HG03558 (cell line): ENCODE measurements around the gene NAALADL2.

ENCODE experiments used
- ATAC-seq: cut with Tn5 transposase; IDR thresholded peaks from one replicate; pipeline ENCODE4 v1.9.1; 2021; ENCODE audit warnings: moderate number of reproducible peaks; ENCODE audit not compliant: unreplicated experiment; ENCODE audit errors: extremely low read depth

NAALADL2 gene

GRCh38 chr3:174958671-174959328, 99.7 kb downstream of the NAALADL2 start:
- ATAC-seq, result no peak

- no peak for ATAC-seq
Measured at GRCh38 chr3:174959556-174960065, 100.5 kb downstream of the NAALADL2 start.

GRCh38 chr3:174960898-174961297, 101.8 kb downstream of the NAALADL2 start:
- ATAC-seq, result no peak

GRCh38 chr3:174973465-174973864, 114.3 kb downstream of the NAALADL2 start:
- no peak for ATAC-seq

- no peak for ATAC-seq
Measured at GRCh38 chr3:174986685-174987084, 127.6 kb downstream of the NAALADL2 start.

GRCh38 chr3:175001091-175001490, 142.0 kb downstream of the NAALADL2 start:
- ATAC-seq, result no peak

GRCh38 chr3:175002732-175003143, 143.6 kb downstream of the NAALADL2 start:
- no peak for ATAC-seq

- ATAC-seq, result no peak
Measured at GRCh38 chr3:175003590-175003989, 144.5 kb downstream of the NAALADL2 start.

GRCh38 chr3:175005193-175005592, 146.1 kb downstream of the NAALADL2 start:
- no peak for ATAC-seq

- ATAC-seq, result no peak
Measured at GRCh38 chr3:175005881-175006280, 146.7 kb downstream of the NAALADL2 start.

- ATAC-seq, result no peak
Measured at GRCh38 chr3:175007306-175007705, 148.2 kb downstream of the NAALADL2 start.

GRCh38 chr3:175009295-175009694, 150.2 kb downstream of the NAALADL2 start:
- no peak for ATAC-seq

- ATAC-seq, result no peak
Measured at GRCh38 chr3:175015056-175015635, 156.0 kb downstream of the NAALADL2 start.

GRCh38 chr3:175018946-175019727, 160.0 kb downstream of the NAALADL2 start:
- no peak for ATAC-seq

GRCh38 chr3:175020101-175020500, 161.0 kb downstream of the NAALADL2 start:
- ATAC-seq, result no peak

GRCh38 chr3:175029828-175030227, 170.7 kb downstream of the NAALADL2 start:
- ATAC-seq, result no peak

- ATAC-seq, result no peak
Measured at GRCh38 chr3:175039875-175040274, 180.7 kb downstream of the NAALADL2 start.

- no peak for ATAC-seq
Measured at GRCh38 chr3:175041369-175041768, 182.2 kb downstream of the NAALADL2 start.

- ATAC-seq, result no peak
Measured at GRCh38 chr3:175046601-175047000, 187.5 kb downstream of the NAALADL2 start.

- no peak for ATAC-seq
Measured at GRCh38 chr3:175047786-175048185, 188.7 kb downstream of the NAALADL2 start.

GRCh38 chr3:175057401-175057800, 198.3 kb downstream of the NAALADL2 start:
- no peak for ATAC-seq
